WI38 (cell line): ENCODE results near the gene SPRR2B.
"Not testable (repeated sequence)": the region's sequence is repeated elsewhere in the genome, so short reads cannot be mapped to it uniquely, and the experiment has no call there.

Experiments used
- H3K4me3 ChIP-seq: 2 replicates; pipeline ENCODE4 v1.5.1; 2011; ENCODE audit warnings: low read depth, mild to moderate bottlenecking, control low read depth, low read length
- CTCF ChIP-seq: IDR thresholded peaks from 2 replicates; pipeline ENCODE4 v1.5.1; 2012; ENCODE audit warnings: low read depth, mild to moderate bottlenecking, control low read depth, low read length

Gene SPRR2B

GRCh38 chr1:153032677-153033308 is 38.6 kb downstream of the SPRR2B start:
- TF ChIP-seq CTCF = no peak
- no peak overlapping the region for H3K4me3 ChIP-seq

DNA sequence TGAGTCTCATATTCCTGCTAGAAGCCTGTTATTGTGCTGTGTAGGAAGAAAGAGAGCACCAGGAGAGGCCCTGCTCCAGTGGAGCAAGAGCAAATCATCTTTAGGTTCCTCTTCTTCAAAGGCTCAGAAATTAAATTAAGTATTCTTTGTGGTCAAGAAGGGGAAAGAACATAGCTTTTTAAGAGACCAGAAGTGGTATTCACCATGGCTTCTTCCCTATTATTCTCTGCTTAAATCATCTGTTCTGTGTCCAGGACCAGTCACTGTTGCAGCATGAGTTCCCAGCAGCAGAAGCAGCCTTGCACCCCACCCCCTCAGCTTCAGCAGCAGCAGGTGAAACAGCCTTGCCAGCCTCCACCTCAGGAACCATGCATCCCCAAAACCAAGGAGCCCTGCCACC is 39.3 kb downstream of the SPRR2B start:
- H3K4me3 ChIP-seq = no peak overlapping the region
- no peak for TF ChIP-seq CTCF

DNA sequence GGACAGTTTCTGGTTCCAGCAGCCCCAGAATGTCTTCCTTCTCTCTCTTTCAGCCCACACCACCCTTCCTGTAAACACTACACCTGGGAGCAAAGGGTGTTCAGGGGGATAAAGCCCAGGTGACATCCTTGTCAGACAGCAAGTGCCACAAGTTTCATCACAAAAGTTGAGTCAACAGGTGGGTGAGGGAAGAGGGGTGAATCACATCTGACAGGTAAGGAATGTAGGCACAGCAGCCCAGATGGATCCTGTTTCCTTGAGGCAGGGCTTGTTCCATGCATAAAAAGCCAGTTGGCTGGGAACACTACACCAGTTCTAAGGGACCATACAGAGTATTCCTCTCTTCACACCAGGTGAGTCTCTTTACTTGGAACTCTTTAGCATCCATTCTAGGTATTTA is 40.5 kb downstream of the SPRR2B start, which contains the start of gene SPRR1B:
Gene SPRR1B (plus strand): TSS at position 309 of the 400 bp plus-strand sequence. CDS start 1,143 bp downstream, outside the sequence.
- H3K4me3 ChIP-seq = no peak within 1 kb of the TSS
- TF ChIP-seq CTCF = no peak

DNA sequence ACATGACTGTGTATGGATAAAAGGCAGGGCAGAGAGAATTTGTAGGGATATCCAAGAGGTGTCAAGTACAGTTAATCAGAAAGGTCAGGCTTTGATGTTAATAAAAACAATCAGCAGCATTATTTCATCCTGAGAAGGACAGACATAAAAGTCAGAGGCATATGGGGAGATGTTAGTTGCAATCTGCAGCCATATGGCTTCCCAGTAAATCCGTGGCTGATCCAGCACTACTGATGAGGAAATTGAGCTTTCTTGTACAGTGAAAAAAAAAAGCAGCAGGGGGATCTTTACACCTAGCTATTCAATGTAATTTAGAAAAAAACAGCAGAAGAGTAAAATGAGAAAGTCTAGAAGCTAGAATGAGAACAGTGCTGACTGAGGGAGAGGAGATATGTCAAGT is 42.6 kb downstream of the SPRR2B start:
- no peak for TF ChIP-seq CTCF
- H3K4me3 ChIP-seq = no peak overlapping the region

- no peak for TF ChIP-seq CTCF
Observed at GRCh38 chr1:153025797-153026196, 45.6 kb downstream of the SPRR2B start.

GRCh38 chr1:153024413-153024812 is 47.0 kb downstream of the SPRR2B start:
- no peak overlapping the region for H3K4me3 ChIP-seq
- no peak for TF ChIP-seq CTCF

More at GRCh38 chr1:153025797-153026196, 45.6 kb downstream of the SPRR2B start:
- no peak overlapping the region for H3K4me3 ChIP-seq

DNA sequence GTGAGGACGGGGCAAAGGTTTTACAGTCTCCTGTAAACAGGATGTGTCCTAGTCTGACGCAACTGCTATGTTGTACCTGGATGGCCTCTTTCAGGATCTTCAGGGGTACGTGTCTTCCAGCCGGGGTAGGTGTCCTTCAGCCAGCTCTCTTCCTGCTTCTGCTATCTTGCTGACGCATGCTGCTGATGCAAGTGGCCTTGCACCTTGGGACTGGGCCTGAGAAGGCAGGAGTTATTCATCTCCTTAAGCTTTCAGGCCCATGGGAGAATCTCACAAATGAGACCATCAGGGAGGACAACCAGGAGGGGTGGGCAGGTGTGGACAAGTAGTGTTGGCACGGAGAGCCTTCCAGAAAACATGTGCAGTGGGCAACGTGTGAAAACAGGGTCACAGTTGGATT is 48.3 kb downstream of the SPRR2B start:
- TF ChIP-seq CTCF = no peak

GRCh38 chr1:153022340-153022739 is 49.1 kb downstream of the SPRR2B start:
- H3K4me3 ChIP-seq = not testable (repeated sequence)

More for the DNA sequence above, 48.3 kb downstream of the SPRR2B start:
- no peak overlapping the region for H3K4me3 ChIP-seq

- H3K4me3 ChIP-seq = not testable (repeated sequence)
Observed at GRCh38 chr1:153021829-153022228, 49.6 kb downstream of the SPRR2B start.
